ENCODE data around the gene RBM4. TPM values are rescaled to one million over a fixed set of nuclear protein-coding genes. Genes with fewer than 3 reads are reported as not detected.
A peak's percentile ranks its signal among the peaks of the same experiment; 100 is the strongest.
"Not testable (repeated sequence)": the region's sequence is repeated elsewhere in the genome, so short reads cannot be mapped to it uniquely, and the experiment has no call there.

RBM4 gene
- total and polyA plus RNA-seq, 2 donors from 2014 or later: 125 to 168 TPM

- H3K4me3 ChIP-seq (ENCODE audit: low read length in 3 of 3): peak overlapping the region; percentile 59 to 89 (median 89)
- no peaks in the 10 kb centered on the region for H3K9me3 ChIP-seq (ENCODE audit: control insufficient read depth in 2 of 3, insufficient read depth in 1 of 3, low read length in 3 of 3)
- DNase-seq: peak in 1 of 5 donors; percentile 12
- TF ChIP-seq CTCF (IDR thresholded peaks at IDR 0.05; ENCODE audit: borderline replicate concordance, extremely low read depth, insufficient read depth): no peak
- H3K27ac ChIP-seq (ENCODE audit: low read depth in 2 of 2, low read length in 2 of 2): peak overlapping the region; percentile 68 to 81
- intact Hi-C loops (cut with DNase I): no loop called here
- H3K36me3 ChIP-seq (ENCODE audit: control insufficient read depth in 2 of 3, insufficient read depth in 3 of 3, low read length in 3 of 3): peaks cover 8 to 10% (median 8%) of the 10 kb centered on the region in 3 donors
- peaks cover 8 to 25% (median 20%) of the 10 kb centered on the region in 3 donors for H3K4me1 ChIP-seq (ENCODE audit: control insufficient read depth in 2 of 3, insufficient read depth in 2 of 3, low read depth in 1 of 3, low read length in 3 of 3)
- H3K9ac ChIP-seq (ENCODE audit: low read length in 3 of 3): peak overlapping the region; percentile 2 to 79 (median 44)
- H3K27me3 ChIP-seq (ENCODE audit: control insufficient read depth, insufficient read depth, low read length): no peaks in the 10 kb centered on the region
- FAIRE-seq: no peak
Measured at GRCh38 chr11:66637557-66638176, 836 bp upstream of the RBM4 start.

- peak in 3 of 5 donors; percentile 30 to 73 (median 63) for DNase-seq
- intact Hi-C loops (cut with DNase I): no loop called here
Measured at GRCh38 chr11:66639066-66639813, 737 bp downstream of the RBM4 start.

GRCh38 chr11:66639814-66640340 is 1.4 kb downstream of the RBM4 start:
- FAIRE-seq; H3K9me3 ChIP-seq (ENCODE audit: control insufficient read depth in 2 of 3, insufficient read depth in 1 of 3, low read length in 3 of 3); intact Hi-C loops (cut with DNase I); H3K27ac ChIP-seq (ENCODE audit: low read depth in 2 of 2, low read length in 2 of 2); H3K27me3 ChIP-seq (ENCODE audit: control insufficient read depth, insufficient read depth, low read length); DNase-seq: not testable (repeated sequence)
- H3K4me3 ChIP-seq (ENCODE audit: low read length in 3 of 3): peak overlapping the region; percentile 89 to 99 (median 95)
- peaks cover 8 to 45% (median 34%) of the 10 kb centered on the region in 3 donors for H3K4me1 ChIP-seq (ENCODE audit: control insufficient read depth in 2 of 3, insufficient read depth in 2 of 3, low read depth in 1 of 3, low read length in 3 of 3)
- peaks cover 5 to 26% (median 14%) of the 10 kb centered on the region in 3 donors for H3K36me3 ChIP-seq (ENCODE audit: control insufficient read depth in 2 of 3, insufficient read depth in 3 of 3, low read length in 3 of 3)
- peak overlapping the region; percentile 43 to 98 (median 97) for H3K9ac ChIP-seq (ENCODE audit: low read length in 3 of 3)

More at GRCh38 chr11:66639066-66639813, 737 bp downstream of the RBM4 start:
- TF ChIP-seq CTCF (IDR thresholded peaks at IDR 0.05; ENCODE audit: borderline replicate concordance, extremely low read depth, insufficient read depth): no peak
- H3K27ac ChIP-seq (ENCODE audit: low read depth in 2 of 2, low read length in 2 of 2): peak overlapping the region; percentile 90 to 95
- peak overlapping the region; percentile 89 to 99 (median 95) for H3K4me3 ChIP-seq (ENCODE audit: low read length in 3 of 3)
- H3K9ac ChIP-seq (ENCODE audit: low read length in 3 of 3): peak overlapping the region; percentile 91 to 98 (median 97)
- H3K36me3 ChIP-seq (ENCODE audit: control insufficient read depth in 2 of 3, insufficient read depth in 3 of 3, low read length in 3 of 3): peaks cover 6 to 20% (median 14%) of the 10 kb centered on the region in 3 donors
- H3K4me1 ChIP-seq (ENCODE audit: control insufficient read depth in 2 of 3, insufficient read depth in 2 of 3, low read depth in 1 of 3, low read length in 3 of 3): peaks cover 8 to 38% (median 29%) of the 10 kb centered on the region in 3 donors
- no peaks in the 10 kb centered on the region for H3K27me3 ChIP-seq (ENCODE audit: control insufficient read depth, insufficient read depth, low read length)
- H3K9me3 ChIP-seq (ENCODE audit: control insufficient read depth in 2 of 3, insufficient read depth in 1 of 3, low read length in 3 of 3): no peaks in the 10 kb centered on the region
- no peak for FAIRE-seq

GRCh38 chr11:66641834-66642233 is 3.3 kb downstream of the RBM4 start:
- Histone ChIP-seq H3K27ac (ENCODE audit: low read depth in 2 of 2, low read length in 2 of 2) (no peak overlapping the region), H3K9me3 (ENCODE audit: control insufficient read depth in 2 of 3, insufficient read depth in 1 of 3, low read length in 3 of 3) (no peaks in the 10 kb centered on the region), H3K9ac (ENCODE audit: low read length in 3 of 3) (peak overlapping the region in 2 of 3 donors; percentile 5 to 35), H3K27me3 (ENCODE audit: control insufficient read depth, insufficient read depth, low read length) (no peaks in the 10 kb centered on the region), H3K4me3 (ENCODE audit: low read length in 3 of 3) (peak overlapping the region; percentile 8 to 89 (median 54)), H3K36me3 (ENCODE audit: control insufficient read depth in 2 of 3, insufficient read depth in 3 of 3, low read length in 3 of 3) (peaks cover 12 to 45% (median 26%) of the 10 kb centered on the region in 3 donors), H3K4me1 (ENCODE audit: control insufficient read depth in 2 of 3, insufficient read depth in 2 of 3, low read depth in 1 of 3, low read length in 3 of 3) (peaks cover 8 to 53% (median 39%) of the 10 kb centered on the region in 3 donors)
- FAIRE-seq (no peak), DNase-seq (no peak)
- no peak for TF ChIP-seq CTCF (IDR thresholded peaks at IDR 0.05; ENCODE audit: borderline replicate concordance, extremely low read depth, insufficient read depth)
- intact Hi-C loops (cut with DNase I): no loop called here

All from kidney (tissue), 14 donors.